Parathyroid adenoma (tissue), 2 donors: ENCODE data around the gene KRT77.

Experiments
- H2AFZ ChIP-seq: fragments of 300-600 bp; sonication (generic); one replicate; pipeline ENCODE4 v1.7.0; 2017; ENCODE audit warnings: antibody characterized with exemption, mild to moderate bottlenecking
- H3K27ac ChIP-seq: fragments of 300-600 bp; sonication (generic); one replicate; pipeline ENCODE4 v1.7.0; 2017
- H3K27me3 ChIP-seq: fragments of 300-600 bp; sonication (generic); one replicate; pipeline ENCODE4 v1.7.0; 2017; ENCODE audit warnings: low read length; ENCODE audit not compliant: control insufficient read depth, insufficient read depth
- H3K36me3 ChIP-seq: fragments of 300-600 bp; sonication (generic); one replicate; pipeline ENCODE4 v1.7.0; 2017; ENCODE audit warnings: low read length; ENCODE audit not compliant: control insufficient read depth, insufficient read depth
- H3K4me1 ChIP-seq: fragments of 300-600 bp; sonication (generic); one replicate; pipeline ENCODE4 v1.7.0; 2017; ENCODE audit warnings: control low read depth
- H3K4me2 ChIP-seq: fragments of 300-600 bp; sonication (generic); one replicate; pipeline ENCODE4 v1.7.0; 2017; ENCODE audit warnings: low read length
- H3K4me3 ChIP-seq: fragments of 300-600 bp; sonication (generic); one replicate; pipeline ENCODE4 v1.7.0; 2017; ENCODE audit warnings: low read depth, low read length
- H3K79me2 ChIP-seq: fragments of 300-600 bp; sonication (generic); one replicate; pipeline ENCODE4 v1.7.0; 2017; ENCODE audit warnings: control low read depth
- H3K9ac ChIP-seq: fragments of 300-600 bp; sonication (generic); one replicate; pipeline ENCODE4 v1.7.0; 2017; ENCODE audit warnings: mild to moderate bottlenecking
- H3K9me3 ChIP-seq: fragments of 300-600 bp; sonication (generic); one replicate; pipeline ENCODE4 v1.7.0; 2017; ENCODE audit warnings: low read length; ENCODE audit not compliant: control insufficient read depth
- CTCF ChIP-seq: fragments of 300-600 bp; sonication (generic); IDR thresholded peaks from one replicate; pipeline ENCODE4 v1.7.0; 2017; ENCODE audit warnings: antibody characterized with exemption, mild to moderate bottlenecking
- donor health status: primary hyperparathyroidism.

KRT77 gene

GRCh38 chr12:52667931-52668330 lies 35.4 kb downstream of the KRT77 start:
- Histone ChIP-seq H3K9me3 (no peaks in the 10 kb centered on the region), H3K27ac (no peak overlapping the region), H3K9ac (no peak overlapping the region), H3K4me3 (no peak overlapping the region), H2AFZ (no peak overlapping the region), H3K4me1 (no peaks in the 10 kb centered on the region), H3K27me3 (no peaks in the 10 kb centered on the region), H3K36me3 (no peaks in the 10 kb centered on the region), H3K79me2 (no peaks in the 10 kb centered on the region), H3K4me2 (no peak overlapping the region)
- TF ChIP-seq CTCF: no peak

GRCh38 chr12:52667509-52667908 lies 35.8 kb downstream of the KRT77 start:
- H3K4me2 ChIP-seq: no peak overlapping the region
- TF ChIP-seq CTCF: peak; percentile 40
- no peaks in the 10 kb centered on the region for H3K36me3 ChIP-seq
- no peak overlapping the region for H3K9ac ChIP-seq
- H3K27ac ChIP-seq: no peak overlapping the region
- H3K79me2 ChIP-seq: no peaks in the 10 kb centered on the region
- H3K27me3 ChIP-seq: no peaks in the 10 kb centered on the region
- no peak overlapping the region for H2AFZ ChIP-seq
- H3K4me3 ChIP-seq: no peak overlapping the region
- no peaks in the 10 kb centered on the region for H3K9me3 ChIP-seq
- no peaks in the 10 kb centered on the region for H3K4me1 ChIP-seq

GRCh38 chr12:52666471-52666870 lies 36.9 kb downstream of the KRT77 start:
- Histone ChIP-seq H3K9me3 (no peaks in the 10 kb centered on the region), H3K36me3 (no peaks in the 10 kb centered on the region), H3K79me2 (no peaks in the 10 kb centered on the region), H3K4me3 (no peak overlapping the region), H3K9ac (no peak overlapping the region), H3K27ac (no peak overlapping the region), H3K4me1 (no peaks in the 10 kb centered on the region), H2AFZ (no peak overlapping the region), H3K27me3 (no peaks in the 10 kb centered on the region), H3K4me2 (no peak overlapping the region)
- TF ChIP-seq CTCF: no peak

- no peaks in the 10 kb centered on the region for H3K27me3 ChIP-seq
- no peak overlapping the region for H3K27ac ChIP-seq
- no peak overlapping the region for H3K4me2 ChIP-seq
- no peak for TF ChIP-seq CTCF
- H3K4me3 ChIP-seq: no peak overlapping the region
- no peak overlapping the region for H3K9ac ChIP-seq
- H2AFZ ChIP-seq: no peak overlapping the region
- no peaks in the 10 kb centered on the region for H3K36me3 ChIP-seq
- H3K79me2 ChIP-seq: no peaks in the 10 kb centered on the region
- H3K9me3 ChIP-seq: no peaks in the 10 kb centered on the region
- no peaks in the 10 kb centered on the region for H3K4me1 ChIP-seq
Observed at GRCh38 chr12:52663420-52663819, 39.9 kb downstream of the KRT77 start.

GRCh38 chr12:52662918-52663229 lies 40.5 kb downstream of the KRT77 start:
- Histone ChIP-seq H3K4me2 (no peak overlapping the region), H3K4me3 (no peak overlapping the region), H3K36me3 (no peaks in the 10 kb centered on the region), H3K27me3 (no peaks in the 10 kb centered on the region), H3K9ac (no peak overlapping the region), H3K4me1 (no peaks in the 10 kb centered on the region), H3K27ac (no peak overlapping the region), H3K9me3 (no peaks in the 10 kb centered on the region), H2AFZ (no peak overlapping the region), H3K79me2 (no peaks in the 10 kb centered on the region)
- no peak for TF ChIP-seq CTCF
